NCI-H69 (cell line): ENCODE measurements around the gene ANKRD13B.
"Not testable (repeated sequence)": the region's sequence is repeated elsewhere in the genome, so short reads cannot be mapped to it uniquely, and the experiment has no call there.

ENCODE experiments used
- DNase-seq: peaks from one replicate; lab custom pipeline; 2025; lab: John Stamatoyannopoulos, UW

ANKRD13B gene

DNA sequence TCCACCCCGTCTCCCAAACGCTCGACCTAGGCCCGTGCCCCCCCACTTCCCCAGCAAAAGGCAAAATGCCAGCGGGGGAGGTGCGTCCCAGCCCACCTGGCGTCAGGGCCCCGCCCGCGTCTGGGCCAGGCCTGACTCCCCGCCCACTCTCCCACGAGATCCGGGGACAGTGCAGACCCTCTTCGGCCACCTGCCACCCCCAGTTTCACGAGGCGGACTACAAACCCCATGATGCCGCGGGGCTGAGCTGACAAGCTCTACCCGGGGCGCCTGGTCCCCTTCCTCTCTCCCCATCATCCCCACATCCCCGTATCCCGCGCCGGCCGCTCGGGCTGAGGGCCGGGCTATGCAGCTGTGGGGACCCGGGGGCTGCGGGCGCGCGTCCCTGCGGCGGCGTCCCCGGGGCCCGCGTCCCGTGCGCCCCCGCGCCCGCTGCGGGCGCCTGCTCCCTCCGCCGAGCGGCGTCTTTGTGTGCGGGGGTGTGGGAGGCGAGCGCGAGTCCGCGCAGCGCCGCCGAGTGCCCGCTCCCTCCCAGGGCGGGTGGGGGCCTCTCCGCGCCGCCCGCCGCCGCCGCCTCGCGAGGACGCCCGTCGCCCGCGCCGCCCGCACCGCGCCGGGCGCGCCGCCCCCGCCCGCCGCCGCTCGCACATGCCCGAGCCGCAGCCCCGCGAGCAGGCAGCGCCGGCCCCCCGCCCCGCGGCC, at the start of gene ANKRD13B:
Gene ANKRD13B, plus strand, starts transcription at position 283 of the 702 bp plus-strand sequence. CDS start 490 bp downstream, outside the sequence.
- peak; percentile 92 for DNase-seq

DNA sequence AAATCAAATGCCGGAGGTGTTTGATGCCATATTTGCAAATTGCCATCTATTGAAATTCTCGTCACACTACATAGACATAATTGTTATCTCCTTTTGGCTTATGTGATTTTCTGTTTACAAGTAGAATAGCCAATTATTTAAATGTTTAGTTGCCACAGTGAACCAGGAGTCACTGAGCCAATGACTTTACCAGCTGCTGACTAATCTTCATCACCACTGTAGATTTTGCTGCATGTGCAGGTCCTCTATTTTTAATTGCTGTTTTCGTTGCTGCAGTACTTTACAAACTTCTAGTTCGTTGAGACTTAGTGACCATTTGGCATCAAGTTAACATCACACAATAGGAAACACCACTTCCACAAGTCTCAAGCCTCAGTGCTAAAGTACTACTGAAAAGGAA, 48.9 kb upstream of the ANKRD13B start:
- no peak for DNase-seq

DNA sequence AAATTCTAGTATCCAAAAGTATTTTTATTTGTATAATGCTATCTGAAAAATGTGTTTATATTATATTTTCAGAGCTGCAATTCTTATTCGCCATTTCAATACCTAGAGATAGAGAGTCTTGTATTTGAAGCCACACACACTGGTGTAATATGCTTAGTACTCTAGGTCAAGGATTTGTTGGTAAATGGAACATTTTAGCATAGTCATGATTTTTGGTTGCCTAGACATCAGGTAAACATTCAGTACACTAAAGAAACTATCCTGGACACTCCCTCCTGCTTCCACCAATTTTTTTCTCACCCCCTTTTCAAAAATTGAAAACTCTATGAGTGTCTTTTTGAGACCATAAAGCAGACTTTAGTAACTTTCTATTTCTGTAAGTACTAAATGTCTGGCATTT, 46.8 kb upstream of the ANKRD13B start:
- DNase-seq, result no peak

DNA sequence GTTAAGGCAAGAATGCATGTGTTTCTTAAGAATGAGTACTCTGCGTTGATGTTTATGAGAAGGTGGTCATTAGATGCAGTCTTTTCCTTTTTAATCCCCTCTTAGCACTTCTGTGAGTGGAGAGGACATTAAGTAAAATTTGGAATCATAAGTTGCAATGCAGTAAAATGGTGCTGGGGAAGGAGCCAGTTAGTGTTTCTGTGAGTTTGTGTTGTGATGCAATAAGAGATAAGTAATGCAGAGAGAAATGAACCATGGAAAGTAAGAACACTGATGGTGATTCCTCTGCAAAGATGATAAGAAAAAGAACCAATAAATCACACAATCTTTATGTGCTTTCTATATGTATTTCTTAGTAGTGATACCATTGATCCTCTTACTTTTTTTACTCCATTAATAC, 46.1 kb upstream of the ANKRD13B start:
- DNase-seq, result no peak

DNA sequence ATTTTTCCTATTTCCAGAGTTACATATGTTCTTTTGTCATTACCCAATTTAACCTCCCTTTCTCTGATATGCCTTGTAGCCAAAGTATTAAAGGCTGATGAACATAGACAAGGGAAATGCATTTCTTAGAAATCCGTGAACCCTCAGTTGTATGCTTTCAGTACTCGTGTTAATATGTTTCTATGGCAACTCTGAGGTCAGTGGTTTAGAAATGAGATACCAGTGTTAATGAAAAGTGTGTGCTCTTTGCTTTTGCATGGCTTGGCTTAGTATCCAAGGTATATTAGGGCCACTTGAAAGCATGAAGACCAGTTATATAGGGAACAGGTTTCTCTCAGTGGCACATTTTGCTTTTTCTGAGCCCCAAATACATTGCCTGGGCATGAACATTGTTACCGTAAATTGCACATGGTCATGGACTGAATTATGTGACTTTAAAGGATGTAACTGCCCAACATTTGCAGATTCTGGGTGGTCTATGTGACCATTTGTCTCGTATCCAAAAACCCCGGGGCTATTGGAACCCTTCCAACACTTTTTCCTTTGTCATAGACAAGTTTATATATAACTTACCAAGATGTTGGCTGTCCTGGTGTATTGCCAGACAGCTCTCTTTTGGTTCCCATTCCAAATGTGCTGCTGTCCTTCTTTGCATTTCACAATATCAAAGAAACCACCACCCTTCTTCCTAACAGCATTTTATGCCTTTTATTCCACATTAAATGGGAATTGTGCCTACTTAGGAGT, 43.6 kb upstream of the ANKRD13B start:
- DNase-seq, result peak; percentile 79

DNA sequence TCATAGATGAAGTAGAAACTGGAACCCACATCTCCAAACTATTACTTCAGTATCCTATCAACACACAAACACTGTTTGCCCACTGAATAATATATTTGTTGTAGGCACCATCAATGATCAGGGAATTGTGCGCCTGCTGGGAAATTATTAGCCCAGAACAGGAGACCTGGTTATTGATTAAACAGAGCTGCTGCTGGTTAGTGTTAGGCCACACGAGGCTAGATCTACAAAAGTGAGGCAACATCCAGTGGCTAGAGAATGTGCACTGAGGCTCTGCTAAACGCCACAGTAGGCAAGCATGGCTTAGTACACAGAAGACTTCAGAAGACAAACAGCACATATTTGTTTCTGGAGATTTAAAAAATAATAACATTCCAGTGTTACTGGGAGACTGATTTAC, 37.1 kb upstream of the ANKRD13B start:
- no peak for DNase-seq

DNA sequence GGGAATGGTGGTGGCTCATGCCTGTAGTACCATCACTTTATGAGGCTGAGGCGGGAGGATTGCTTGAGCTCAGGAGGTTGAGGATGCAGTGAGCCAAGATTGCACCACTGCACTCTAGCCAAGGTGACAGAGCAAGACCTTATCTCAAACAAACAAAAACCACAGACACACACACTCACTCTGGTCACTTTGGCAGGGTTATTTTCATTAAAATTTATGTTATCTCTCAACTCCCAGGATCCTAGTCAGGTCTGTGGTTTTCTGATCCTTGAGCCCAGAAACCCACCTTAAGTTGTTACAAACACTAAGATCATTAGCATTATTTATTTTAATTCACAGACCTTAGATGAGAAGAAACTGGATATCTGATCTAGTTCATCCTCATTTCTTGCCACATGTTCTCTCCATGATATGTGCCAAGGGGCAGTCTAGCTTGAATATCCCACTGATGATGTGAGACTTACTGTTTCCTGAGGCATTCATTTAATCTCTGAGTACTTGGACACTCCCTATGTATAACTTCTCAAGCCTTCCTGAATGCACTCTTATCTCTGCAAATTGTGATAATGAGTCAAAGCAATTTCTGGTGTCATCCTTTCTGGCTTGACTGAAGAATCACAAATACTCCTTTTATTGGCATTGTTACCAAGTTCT, 35.7 kb upstream of the ANKRD13B start:
- no peak for DNase-seq

DNA sequence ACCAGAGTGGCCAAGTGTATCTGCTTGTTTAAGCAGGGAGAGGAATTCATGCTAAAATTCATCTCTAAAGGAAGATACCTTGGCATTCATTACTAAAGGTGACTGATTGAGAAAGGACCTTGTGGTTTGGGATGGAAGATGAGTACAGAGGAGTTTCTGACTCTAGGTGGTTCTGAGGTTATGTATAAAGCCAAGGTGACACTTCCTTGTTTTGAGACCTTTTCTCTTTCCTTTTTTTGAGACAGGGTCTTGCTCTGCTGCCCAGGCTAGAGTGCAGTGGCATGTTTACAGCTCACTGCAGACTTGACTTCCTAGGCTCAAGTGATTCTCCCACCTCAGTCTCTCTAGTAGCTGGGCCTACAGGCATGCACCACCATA, 35.2 kb upstream of the ANKRD13B start:
- DNase-seq, result no peak

DNA sequence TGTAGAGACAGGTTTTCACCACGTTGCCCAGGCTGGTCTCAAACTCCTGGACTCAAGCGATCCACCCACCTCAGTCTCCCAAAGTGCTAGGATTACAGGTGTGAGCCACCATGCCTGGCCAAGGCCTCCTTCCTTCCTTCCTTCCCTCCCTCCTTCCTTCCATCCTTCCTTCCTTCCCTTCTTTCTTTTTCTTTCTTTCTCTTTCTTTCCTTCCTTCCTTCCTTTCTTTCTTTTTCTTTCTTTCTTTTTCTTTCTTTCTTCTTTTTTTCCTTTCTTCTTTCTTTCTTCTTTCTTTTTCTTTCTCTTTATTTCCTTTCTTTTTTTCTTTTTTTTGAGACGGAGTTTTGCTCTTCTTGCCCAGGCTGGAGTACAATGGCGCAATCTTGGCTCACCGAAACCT, 34.8 kb upstream of the ANKRD13B start:
- DNase-seq, result not testable (repeated sequence)

DNA sequence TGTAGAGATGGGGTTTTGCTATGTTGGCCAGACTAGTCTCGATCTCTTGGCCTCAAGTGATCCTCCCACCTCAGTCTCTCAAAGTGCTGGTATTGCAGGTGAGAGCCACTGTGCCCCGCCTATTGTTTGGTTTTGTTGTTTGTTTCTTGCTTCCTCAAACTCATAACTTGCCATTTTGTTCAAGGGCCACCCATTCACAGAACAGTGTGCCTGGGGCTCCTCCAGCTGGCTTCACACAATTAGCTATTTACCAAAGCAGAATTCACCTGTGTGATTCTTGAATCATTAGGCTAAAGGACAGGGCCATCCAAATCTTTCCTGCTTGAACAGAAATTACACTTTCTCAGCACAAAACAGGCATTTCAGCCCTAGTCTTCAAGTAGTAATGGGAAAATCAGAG, 33.3 kb upstream of the ANKRD13B start:
- peak; percentile 67 for DNase-seq

DNA sequence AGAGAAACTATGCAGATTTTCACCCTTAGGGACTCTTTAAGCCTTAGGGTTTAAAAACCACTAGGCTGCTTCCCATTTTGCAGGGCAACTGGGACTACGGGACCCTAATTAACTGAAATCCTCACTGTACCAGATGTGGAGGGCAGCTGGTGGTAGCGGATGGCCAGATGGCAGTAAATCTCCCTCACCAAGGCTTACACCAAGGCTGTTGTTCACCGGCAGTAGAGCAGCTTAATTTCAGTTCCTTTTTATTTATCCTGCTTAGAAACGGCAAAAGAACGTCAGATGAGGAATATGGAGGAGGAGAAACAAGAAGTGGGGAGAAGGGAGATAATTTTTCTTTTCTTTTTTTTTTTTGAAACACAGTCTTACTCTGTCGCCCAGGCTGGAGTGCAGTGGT, 32.6 kb upstream of the ANKRD13B start:
- DNase-seq, result peak; percentile 81

DNA sequence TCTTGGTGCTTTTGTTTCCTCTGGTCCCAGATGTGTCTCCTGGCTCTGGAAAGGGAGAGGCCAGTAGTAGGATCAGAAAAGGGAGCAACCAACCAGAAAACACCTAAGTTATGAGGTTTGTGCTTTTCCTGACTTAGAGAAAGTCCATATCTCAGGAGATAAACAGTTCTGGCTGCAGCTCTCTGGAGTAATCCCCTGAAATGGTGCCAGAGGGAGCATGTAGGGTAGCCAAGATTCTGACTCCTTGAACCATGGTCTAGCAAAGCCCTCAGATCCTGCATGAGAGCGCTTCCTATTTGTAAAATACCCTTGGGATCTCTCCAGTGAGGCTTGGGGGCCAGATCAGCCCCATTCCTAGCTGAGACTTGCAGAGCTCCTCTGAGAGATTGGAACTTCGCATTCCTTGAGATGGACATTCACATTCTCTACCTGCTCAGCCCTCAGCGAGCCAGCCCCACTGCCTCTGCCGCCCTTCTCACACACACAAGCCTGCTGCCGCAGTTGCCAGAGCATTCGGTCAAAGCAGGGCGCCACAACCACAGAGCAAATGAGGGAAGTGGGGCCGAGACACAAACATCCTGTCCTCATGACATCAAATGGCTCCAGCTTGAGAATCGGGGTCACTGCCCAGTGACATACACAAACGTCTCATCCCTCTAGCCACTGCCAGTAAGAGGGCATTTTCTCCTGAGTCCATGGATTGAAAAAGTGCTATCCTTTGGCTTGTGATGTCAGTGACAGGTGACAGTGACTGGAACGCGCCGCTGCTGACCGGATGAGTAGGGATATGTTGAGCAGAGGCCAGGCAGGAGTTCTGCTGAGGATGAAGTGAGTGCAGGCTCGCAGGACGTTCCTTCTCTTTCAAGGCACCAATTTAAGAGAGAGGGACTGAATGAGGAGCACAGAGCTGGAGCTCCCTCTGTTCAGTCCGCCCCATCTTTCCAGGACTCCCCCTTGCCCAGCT, 31.1 kb upstream of the ANKRD13B start:
- no peak for DNase-seq

DNA sequence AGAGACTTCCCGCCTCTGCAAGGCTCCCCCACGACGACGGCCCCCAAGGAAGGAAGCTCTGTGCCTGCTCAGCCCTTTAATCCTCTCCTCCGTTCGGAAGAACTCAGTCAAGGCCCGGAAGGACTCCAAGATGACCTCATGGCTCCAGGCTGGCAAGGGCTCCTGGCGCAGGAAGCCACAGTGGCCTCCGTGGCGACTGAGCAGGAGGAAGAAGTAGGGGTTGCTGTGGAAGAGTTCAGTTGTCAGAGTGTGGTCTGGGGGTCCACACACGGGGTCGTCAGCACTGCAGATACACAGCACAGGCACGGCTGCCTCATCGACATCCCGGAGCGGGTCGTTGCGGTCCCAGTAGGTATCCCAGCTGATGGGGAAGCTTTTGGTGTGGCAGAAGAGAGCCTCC, 30.3 kb upstream of the ANKRD13B start:
- DNase-seq, result no peak

DNA sequence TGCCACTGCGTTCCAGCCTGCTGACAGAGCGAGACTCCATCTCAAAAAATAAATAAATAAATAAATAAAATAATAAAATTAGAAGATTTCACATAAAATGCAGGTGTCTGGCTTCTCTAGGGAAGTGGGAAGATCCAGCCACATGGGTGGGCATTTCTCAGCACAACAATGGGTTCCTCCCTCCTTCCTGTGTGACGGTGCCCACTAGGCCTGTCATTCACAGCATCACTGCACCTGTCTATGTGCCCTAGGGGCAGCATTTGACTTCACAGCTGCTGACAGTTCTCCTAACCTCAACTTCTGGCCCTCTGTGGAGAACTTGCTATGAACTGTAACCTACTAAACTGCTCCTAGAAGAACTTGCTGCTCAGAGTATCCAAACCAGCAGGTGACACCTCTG, 29.1 kb upstream of the ANKRD13B start:
- peak; percentile 36 for DNase-seq

DNA sequence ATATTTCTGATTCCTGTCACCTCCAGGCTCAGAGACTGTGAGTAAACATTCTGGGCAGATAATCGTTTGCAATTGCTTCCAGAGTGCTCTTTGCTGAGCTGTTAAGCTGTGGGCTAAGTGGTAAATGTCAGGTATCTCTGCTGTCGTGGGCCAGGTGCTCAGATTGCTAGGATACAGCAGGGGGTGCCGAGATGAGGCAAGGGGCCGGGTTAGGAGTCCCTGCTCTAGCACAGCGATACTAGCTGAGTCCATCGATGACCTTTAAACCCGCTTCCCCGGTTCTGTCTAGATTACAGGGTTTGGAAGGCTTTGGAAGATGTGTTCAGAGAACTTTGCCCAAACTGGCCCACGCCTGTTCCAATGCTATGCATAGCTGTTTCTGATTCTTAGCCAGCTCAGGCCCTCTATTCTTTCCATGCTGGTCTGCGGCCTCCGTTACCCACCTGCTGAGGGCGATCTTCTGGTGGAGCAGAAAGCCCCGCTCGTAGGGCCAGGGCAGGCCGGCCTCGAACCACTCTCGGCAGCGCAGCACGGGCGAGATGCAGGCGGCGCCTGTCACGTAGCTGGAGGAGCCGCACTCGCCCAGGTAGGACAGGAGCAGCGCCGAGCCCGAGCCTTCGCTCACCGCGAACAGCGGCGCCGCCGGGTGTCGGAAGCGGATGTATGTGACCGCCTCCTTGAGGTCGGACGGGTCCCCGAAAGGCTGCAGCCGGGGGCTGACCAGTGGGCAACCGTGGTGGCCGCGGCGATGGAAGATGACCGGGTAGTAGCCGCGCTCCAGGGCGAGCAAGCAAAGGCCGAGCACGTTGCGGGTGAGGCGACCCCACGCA, 27.1 kb upstream of the ANKRD13B start:
- DNase-seq, result peak; percentile 87

DNA sequence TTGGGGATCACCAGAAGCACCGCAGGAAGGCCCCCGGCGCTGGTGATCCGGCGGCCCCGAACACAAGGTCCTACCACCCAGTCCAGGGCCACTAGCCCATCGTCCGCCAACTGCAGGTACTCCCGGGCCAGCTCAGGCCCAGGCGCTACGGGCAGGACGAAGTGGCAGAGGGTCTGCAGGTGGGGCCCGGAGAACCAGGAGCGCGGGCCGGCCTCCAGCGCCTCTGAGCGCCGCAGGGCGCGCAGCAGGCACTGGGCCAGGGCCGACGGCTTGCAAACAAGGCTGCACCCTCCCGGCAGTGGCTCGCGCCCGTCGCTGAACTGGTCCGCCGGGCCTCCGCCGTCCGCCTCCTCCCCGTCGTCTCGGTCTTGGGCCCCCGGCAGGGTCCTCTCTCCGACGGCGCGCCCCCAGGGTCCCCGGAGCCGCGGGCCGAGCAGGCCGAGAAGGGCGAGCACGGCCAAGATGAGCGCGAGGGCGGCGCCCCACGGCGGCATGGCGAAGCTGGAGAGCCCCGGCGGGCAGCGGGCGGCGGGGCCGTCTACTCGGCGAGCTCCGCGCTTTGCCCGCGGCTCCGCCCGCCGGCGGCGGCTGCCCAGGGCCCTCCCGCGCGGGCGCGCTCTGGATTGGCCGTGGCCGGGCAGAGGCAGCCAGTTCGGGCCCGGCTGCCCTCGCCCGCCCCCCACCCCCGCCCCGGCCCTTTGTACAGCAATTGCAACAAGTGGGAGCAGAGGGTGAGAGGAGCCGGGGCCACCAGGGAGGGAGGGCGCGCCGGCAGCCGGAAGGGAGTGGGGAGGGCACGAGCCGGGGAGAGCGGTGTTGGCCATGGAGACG, 26.2 kb upstream of the ANKRD13B start, which contains the start of gene ABHD15:
Gene ABHD15, minus strand, starts transcription at position 565 of the 831 bp plus-strand sequence. Its CDS starts 71 bp downstream, at position 494.
- DNase-seq, result peak; percentile 85

DNA sequence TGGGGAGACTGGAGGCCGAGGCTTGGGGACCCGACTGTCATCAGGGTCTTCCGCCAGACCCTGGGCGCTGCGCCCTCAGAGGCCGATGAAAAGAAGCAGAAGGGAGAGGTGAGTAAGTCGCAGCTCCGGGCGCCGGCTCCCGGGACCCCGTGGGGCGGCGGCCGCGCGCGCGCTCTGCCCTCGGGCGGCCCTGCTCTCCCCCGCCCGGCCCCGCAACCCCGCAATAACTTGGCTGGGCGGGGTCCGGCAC, 25.7 kb upstream of the ANKRD13B start:
- peak; percentile 75 for DNase-seq

DNA sequence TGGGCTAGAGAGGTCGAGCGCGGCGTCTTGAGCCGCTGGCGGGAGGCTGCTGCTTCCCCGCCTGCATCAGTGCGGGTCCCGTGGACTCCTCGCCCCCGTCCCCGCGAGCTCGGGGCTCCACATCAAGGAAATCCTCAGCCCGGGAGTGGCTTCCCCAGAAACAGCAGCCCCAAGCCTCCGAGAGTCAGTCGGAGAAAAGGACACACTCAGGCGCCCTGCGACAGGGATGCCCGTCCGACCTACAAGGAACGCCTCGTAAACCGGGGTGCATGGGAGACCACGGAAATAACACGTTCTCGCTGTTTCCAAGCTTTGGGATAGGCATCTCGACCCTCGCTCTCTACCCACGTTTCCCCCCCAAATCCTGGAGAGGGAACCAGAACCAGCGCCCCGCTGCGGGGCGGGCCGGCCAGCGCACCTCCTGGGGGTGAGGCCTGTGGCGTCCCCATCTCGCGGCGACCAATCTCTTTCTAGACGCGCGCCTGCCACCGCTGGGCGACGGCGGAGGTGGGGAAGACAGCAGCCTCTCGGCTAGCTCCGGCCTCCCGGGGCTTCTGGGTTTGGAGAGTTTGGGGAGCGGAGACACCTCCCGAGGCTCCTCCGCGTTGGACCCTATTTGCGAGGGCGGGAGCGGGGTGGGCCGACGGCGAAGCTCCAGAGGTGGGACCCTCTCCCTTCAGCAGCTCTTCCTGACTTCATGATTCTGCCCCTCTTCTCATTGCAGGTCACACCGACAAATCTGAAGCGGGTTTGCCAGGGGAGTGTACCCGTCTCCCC, 25.2 kb upstream of the ANKRD13B start:
- DNase-seq, result peak; percentile 84
